Right lobe of liver (tissue), 6 donors: ENCODE results near the gene SERPINI1. TPM values are rescaled to one million over a fixed set of nuclear protein-coding genes. Genes with fewer than 3 reads are reported as not detected.

Experiments
- ATAC-seq, 4 donors: fragments of 200-7000 bp; cut with Tn5 transposase; one replicate each; pipeline ENCODE4 v1.9.1; 2020; ENCODE audit warnings: mild to moderate bottlenecking in 4 of 4, moderate library complexity in 4 of 4
- DNase-seq, 3 donors: peaks; one replicate each; pipeline ENCODE4 v3.0.0-alpha.2; 2020
- H3K27ac ChIP-seq, 3 donors: fragments of 200-600 bp; one replicate each; pipeline ENCODE4 v1.8.0; 2022
- H3K27me3 ChIP-seq, 2 donors: fragments of 200-600 bp; one replicate each; pipeline ENCODE4 v1.8.0; 2022
- H3K36me3 ChIP-seq, 4 donors: fragments of 200-600 bp; sonication (generic) in 1 of 4; one replicate each; pipeline versions ENCODE4 v1.5.1 to v1.8.0; 2017 to 2022; ENCODE audit warnings: control low read depth in 1 of 4
- H3K4me1 ChIP-seq, 4 donors: fragments of 200-600 bp; sonication (generic) in 1 of 4; one replicate each; pipeline versions ENCODE4 v1.5.1 to v1.8.0; 2017 to 2022; ENCODE audit warnings: control low read depth in 1 of 4
- H3K4me3 ChIP-seq, 3 donors: fragments of 200-600 bp; one replicate each; pipeline ENCODE4 v1.8.0; 2022
- H3K9me3 ChIP-seq, 4 donors: fragments of 200-600 bp; sonication (generic) in 1 of 4; one replicate each; pipeline versions ENCODE4 v1.5.1 to v1.8.0; 2017 to 2022; ENCODE audit warnings: control low read depth in 1 of 4
- CTCF ChIP-seq, 4 donors: fragments of 200-600 bp in 3 of 4; fragments of 450-650 bp in 1 of 4; IDR thresholded peaks; one replicate each; pipeline versions ENCODE4 v1.5.1 to v1.8.0; 2016 to 2022; ENCODE audit warnings: antibody characterized with exemption in 4 of 4, mild to moderate bottlenecking in 2 of 4
- POLR2A ChIP-seq: fragments of 450-650 bp; IDR thresholded peaks from one replicate; pipeline ENCODE4 v1.6.1; 2017; ENCODE audit warnings: antibody characterized with exemption, mild to moderate bottlenecking
- WGBS: methylation state at CpG from one replicate; pipeline ENCODE4 v1.1.6; 2018; ENCODE audit warnings: low coverage, low lambda C conversion rate; ENCODE audit not compliant: insufficient coverage; ENCODE audit errors: missing lambda C conversion rate; 5-methylcytosine and 5-hydroxymethylcytosine counted together
- intact Hi-C, 2 donors: fragments of 100-400 bp; cut with DNase I; formaldehyde crosslinking; loops; one replicate each; pipeline versions ENCODE4 v1.11.2 to v1.14.1; 2022
- total RNA-seq, 6 experiments: library from RNA; depleted of rRNA in 2 of 6; stranded (reverse); fragments of >200 nt in 2 of 6; fragmentation: NEBNext Ultra II Directional in 3 of 6; extraction: Animal tissue kit (Norgen Biotek cat#: 25700) in 3 of 6; gene quantifications; one replicate each; pipeline versions ENCODE4 v1.1.0 to v1.2.4, GENCODE V29; 2016 to 2023
- donor health status: DM: no; HTN: yes; CAD: no.
- donor health status: DM: no; HTN: no; CAD: no.
- donor health status: DM: no; HTN: no; CAD: no.
- donor health status: DM: no; HTN: yes; CAD: no.
- donor health status: DM: no; HTN: yes; CAD: no.

Gene SERPINI1
- total RNA-seq, 6 experiments from 2014 or later, result 0.40 to 3.0 (median 0.62) TPM

GRCh38 chr3:167739190-167739810 is 3.8 kb downstream of the SERPINI1 start:
- TF ChIP-seq POLR2A (no peak), CTCF (IDR thresholded peaks at IDR 0.05) (no peak)
- no peak overlapping the region for H3K4me3 ChIP-seq
- peaks cover 0 to 6% (median 2%) of the 10 kb centered on the region in 4 donors for H3K4me1 ChIP-seq
- no peaks in the 10 kb centered on the region for H3K27me3 ChIP-seq
- no peak for ATAC-seq
- DNase-seq, result no peak
- no peaks in the 10 kb centered on the region for H3K36me3 ChIP-seq
- WGBS, result 96% methylated on average over 3 of the region's 4 CpGs
- no peak overlapping the region for H3K27ac ChIP-seq
- no peaks in the 10 kb centered on the region for H3K9me3 ChIP-seq
- intact Hi-C loops, result no loop called here

- H3K4me3 ChIP-seq, result no peak overlapping the region
- peaks cover 0 to 5% (median 2%) of the 10 kb centered on the region in 4 donors for H3K4me1 ChIP-seq
- H3K9me3 ChIP-seq, result no peaks in the 10 kb centered on the region
- intact Hi-C loops, result no loop called here
- peak in 3 of 4 donors; percentile 19 to 40 (median 35) for TF ChIP-seq CTCF (IDR thresholded peaks at IDR 0.05)
- TF ChIP-seq POLR2A, result no peak
- H3K36me3 ChIP-seq, result no peaks in the 10 kb centered on the region
- H3K27me3 ChIP-seq, result no peaks in the 10 kb centered on the region
- ATAC-seq, result peak; percentile 62 to 83 (median 65)
- 75% methylated on average over 2 of the region's 2 CpGs for WGBS
- peak in 1 of 3 donors; percentile 23 for DNase-seq
- H3K27ac ChIP-seq, result no peak overlapping the region
Measured at GRCh38 chr3:167740961-167741587, 5.6 kb downstream of the SERPINI1 start.

GRCh38 chr3:167742338-167742737 is 6.8 kb downstream of the SERPINI1 start:
- intact Hi-C loops, result no loop called here
- ATAC-seq, result no peak

GRCh38 chr3:167743799-167744198 is 8.3 kb downstream of the SERPINI1 start:
- ATAC-seq (no peak), DNase-seq (no peak)
- intact Hi-C loops, result no loop called here
- 93% methylated on average over 2 of the region's 2 CpGs for WGBS
- Histone ChIP-seq H3K27me3 (no peaks in the 10 kb centered on the region), H3K27ac (no peak overlapping the region), H3K9me3 (no peaks in the 10 kb centered on the region), H3K4me1 (no peaks in the 10 kb centered on the region), H3K4me3 (no peak overlapping the region), H3K36me3 (no peaks in the 10 kb centered on the region)
- no peak for TF ChIP-seq POLR2A
- TF ChIP-seq CTCF (IDR thresholded peaks at IDR 0.05), result no peak

More at GRCh38 chr3:167742338-167742737, 6.8 kb downstream of the SERPINI1 start:
- Histone ChIP-seq H3K4me1 (no peaks in the 10 kb centered on the region), H3K9me3 (no peaks in the 10 kb centered on the region), H3K27ac (no peak overlapping the region), H3K36me3 (no peaks in the 10 kb centered on the region), H3K4me3 (no peak overlapping the region), H3K27me3 (no peaks in the 10 kb centered on the region)
- no peak for DNase-seq
- no peak for TF ChIP-seq CTCF (IDR thresholded peaks at IDR 0.05)
- TF ChIP-seq POLR2A, result no peak
- WGBS, result 84% methylated on average over 2 of the region's 2 CpGs
